ENCODE results near the gene NHLRC3. TPM values are rescaled to one million over a fixed set of nuclear protein-coding genes. Genes with fewer than 3 reads are reported as not detected.

The NHLRC3 gene
- total RNA-seq, 2 donors from 2014 or later: 10.1 to 17.8 TPM

DNA sequence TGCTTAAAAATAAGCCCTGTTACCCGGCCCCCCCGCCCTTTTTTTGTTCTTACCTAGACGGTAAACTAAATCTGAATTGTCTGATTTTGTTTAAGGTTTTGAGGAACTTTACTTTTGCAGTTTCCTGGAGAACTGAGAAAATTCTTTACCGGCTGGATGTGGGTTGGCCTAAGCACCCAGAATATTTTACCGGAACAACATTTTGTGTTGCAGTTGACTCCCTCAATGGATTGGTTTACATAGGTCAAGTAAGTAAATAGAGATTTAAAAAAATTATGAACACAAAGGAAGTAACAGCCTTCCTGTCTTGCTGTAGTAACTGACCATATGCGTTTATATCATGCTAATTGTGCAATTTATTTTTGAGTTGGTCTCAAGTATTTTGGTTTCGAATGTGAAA lies 785 bp downstream of the NHLRC3 start:
- intact Hi-C loops (cut with DNase I): no loop called here
- no peaks in the 10 kb centered on the region for H3K27me3 ChIP-seq (replicated peaks; ENCODE audit: insufficient read depth)
- H3K9me3 ChIP-seq: no peaks in the 10 kb centered on the region
- H3K36me3 ChIP-seq: no peaks in the 10 kb centered on the region
- TF ChIP-seq POLR2AphosphoS5 (IDR thresholded peaks at IDR 0.05) (no peak), POLR2A (IDR thresholded peaks at IDR 0.05) (no peak)
- TF ChIP-seq, protein P1, sequence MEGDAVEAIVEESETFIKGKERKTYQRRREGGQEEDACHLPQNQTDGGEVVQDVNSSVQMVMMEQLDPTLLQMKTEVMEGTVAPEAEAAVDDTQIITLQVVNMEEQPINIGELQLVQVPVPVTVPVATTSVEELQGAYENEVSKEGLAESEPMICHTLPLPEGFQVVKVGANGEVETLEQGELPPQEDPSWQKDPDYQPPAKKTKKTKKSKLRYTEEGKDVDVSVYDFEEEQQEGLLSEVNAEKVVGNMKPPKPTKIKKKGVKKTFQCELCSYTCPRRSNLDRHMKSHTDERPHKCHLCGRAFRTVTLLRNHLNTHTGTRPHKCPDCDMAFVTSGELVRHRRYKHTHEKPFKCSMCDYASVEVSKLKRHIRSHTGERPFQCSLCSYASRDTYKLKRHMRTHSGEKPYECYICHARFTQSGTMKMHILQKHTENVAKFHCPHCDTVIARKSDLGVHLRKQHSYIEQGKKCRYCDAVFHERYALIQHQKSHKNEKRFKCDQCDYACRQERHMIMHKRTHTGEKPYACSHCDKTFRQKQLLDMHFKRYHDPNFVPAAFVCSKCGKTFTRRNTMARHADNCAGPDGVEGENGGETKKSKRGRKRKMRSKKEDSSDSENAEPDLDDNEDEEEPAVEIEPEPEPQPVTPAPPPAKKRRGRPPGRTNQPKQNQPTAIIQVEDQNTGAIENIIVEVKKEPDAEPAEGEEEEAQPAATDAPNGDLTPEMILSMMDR (IDR thresholded peaks at IDR 0.05): no peak
- whole genome bisulfite sequencing: 25% methylated on average over 7 of the region's 7 CpGs
- H3K4me1 ChIP-seq (replicated peaks): no peaks in the 10 kb centered on the region
- peak overlapping the region; percentile 75 to 77 for H3K27ac ChIP-seq
- DNase-seq (ENCODE audit: low spot score): no peak
- peak overlapping the region; percentile 68 to 80 for H3K4me3 ChIP-seq

DNA sequence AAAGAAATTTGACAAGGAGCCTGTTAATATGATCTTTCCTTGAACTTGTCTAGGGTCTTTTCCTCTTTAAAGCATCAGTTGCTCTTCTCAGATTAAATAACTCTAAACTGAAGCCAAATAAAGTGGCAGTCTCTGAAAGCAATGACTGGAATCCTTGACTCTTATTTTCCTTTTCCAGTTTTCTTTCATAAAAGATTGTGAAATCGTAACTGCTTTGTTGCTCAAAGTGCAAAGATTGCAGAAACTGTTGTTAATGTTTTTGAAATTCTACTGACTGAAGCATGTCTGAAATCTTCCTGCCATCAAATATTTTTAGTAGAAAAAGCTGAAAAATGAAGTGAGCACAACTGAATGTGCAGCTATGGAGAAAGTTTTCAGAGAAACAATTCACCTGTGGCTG lies 1.9 kb downstream of the NHLRC3 start:
- 45% methylated on average over 1 of the region's 1 CpG for WGBS
- H3K27me3 ChIP-seq (replicated peaks; ENCODE audit: insufficient read depth): no peaks in the 10 kb centered on the region
- no peaks in the 10 kb centered on the region for H3K4me1 ChIP-seq (replicated peaks)
- intact Hi-C loops (cut with DNase I): no loop called here
- TF ChIP-seq POLR2AphosphoS5 (IDR thresholded peaks at IDR 0.05) (no peak), POLR2A (IDR thresholded peaks at IDR 0.05) (no peak)
- TF ChIP-seq, protein P1 (IDR thresholded peaks at IDR 0.05): no peak
- no peaks in the 10 kb centered on the region for H3K9me3 ChIP-seq
- DNase-seq (ENCODE audit: low spot score): no peak
- H3K27ac ChIP-seq: no peak overlapping the region
- no peak overlapping the region for H3K4me3 ChIP-seq
- no peaks in the 10 kb centered on the region for H3K36me3 ChIP-seq

DNA sequence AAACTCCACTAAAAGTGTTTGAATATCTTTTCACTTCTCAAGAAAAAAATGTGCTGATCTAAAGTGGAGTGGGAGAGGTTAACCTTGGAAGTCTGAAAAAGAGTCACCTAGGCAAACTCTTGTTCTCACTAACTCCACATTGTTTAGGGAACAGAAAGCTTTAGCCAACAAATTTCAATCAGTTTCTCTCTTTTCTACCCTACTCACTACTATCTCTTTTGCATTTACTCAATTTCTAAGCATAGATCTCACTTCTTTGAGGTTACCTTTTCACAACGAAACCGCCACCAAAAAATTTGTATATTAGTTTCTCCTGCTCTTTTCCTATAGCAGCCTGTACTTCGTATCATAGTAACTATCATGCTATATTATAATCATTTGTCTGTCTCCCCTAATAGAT lies 6.3 kb downstream of the NHLRC3 start:
- no peaks in the 10 kb centered on the region for H3K4me1 ChIP-seq (replicated peaks)
- H3K4me3 ChIP-seq: no peak overlapping the region
- no peak overlapping the region for H3K27ac ChIP-seq
- DNase-seq (ENCODE audit: low spot score): no peak
- no peaks in the 10 kb centered on the region for H3K36me3 ChIP-seq
- no peaks in the 10 kb centered on the region for H3K9me3 ChIP-seq
- no peaks in the 10 kb centered on the region for H3K27me3 ChIP-seq (replicated peaks; ENCODE audit: insufficient read depth)
- intact Hi-C loops (cut with DNase I): no loop called here
- 94% methylated on average over 3 of the region's 3 CpGs for WGBS
- TF ChIP-seq POLR2AphosphoS5 (IDR thresholded peaks at IDR 0.05) (no peak), POLR2A (IDR thresholded peaks at IDR 0.05) (no peak)
- TF ChIP-seq, protein P1 (IDR thresholded peaks at IDR 0.05): no peak

DNA sequence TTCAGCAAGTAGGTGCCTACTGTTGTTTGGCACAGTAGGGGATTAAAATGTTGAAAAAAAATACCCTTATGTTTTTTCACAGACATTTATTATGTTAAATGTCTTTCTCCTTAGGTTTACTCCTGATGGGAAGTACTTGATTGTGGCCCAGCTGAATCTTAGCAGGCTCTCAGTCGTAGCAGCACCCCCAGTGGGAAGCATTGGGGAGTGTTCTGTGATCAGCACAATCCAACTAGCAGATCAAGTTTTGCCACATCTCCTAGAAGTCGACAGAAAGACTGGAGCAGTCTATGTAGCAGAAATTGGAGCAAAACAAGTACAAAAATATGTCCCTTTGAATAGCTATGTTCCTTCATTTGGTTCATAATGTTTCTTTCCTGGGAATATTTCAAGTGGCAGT lies 9.3 kb downstream of the NHLRC3 start:
- intact Hi-C loops (cut with DNase I): no loop called here
- no peaks in the 10 kb centered on the region for H3K36me3 ChIP-seq
- no peaks in the 10 kb centered on the region for H3K4me1 ChIP-seq (replicated peaks)
- no peaks in the 10 kb centered on the region for H3K27me3 ChIP-seq (replicated peaks; ENCODE audit: insufficient read depth)
- peak; percentile 61 for DNase-seq (ENCODE audit: low spot score)
- WGBS: 21% methylated on average over 2 of the region's 2 CpGs
- H3K27ac ChIP-seq: no peak overlapping the region
- no peak overlapping the region for H3K4me3 ChIP-seq
- H3K9me3 ChIP-seq: no peaks in the 10 kb centered on the region
- TF ChIP-seq, protein P1 (IDR thresholded peaks at IDR 0.05): peak in 1 of 4 experiments; percentile 22
- TF ChIP-seq POLR2A (IDR thresholded peaks at IDR 0.05) (no peak), POLR2AphosphoS5 (IDR thresholded peaks at IDR 0.05) (peak; percentile 26)

DNA sequence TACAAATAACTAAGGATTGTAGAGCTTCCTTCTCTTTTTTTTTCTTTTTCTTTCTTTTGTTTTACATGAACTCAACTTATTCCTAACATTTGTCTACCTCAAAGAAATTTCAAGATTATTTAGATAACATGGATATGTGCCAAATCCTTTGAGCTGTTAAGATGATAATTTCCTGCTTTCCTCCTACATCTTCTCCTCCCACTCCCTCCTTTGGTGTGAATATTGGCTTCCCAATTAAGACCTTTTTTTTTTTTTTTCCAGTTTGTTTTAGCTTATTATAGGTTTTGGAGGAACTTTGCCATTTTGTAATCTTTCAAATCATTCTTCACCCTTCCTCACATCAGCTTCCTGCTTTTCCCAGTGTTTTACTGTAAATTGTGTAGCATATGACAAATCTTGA lies 10.6 kb downstream of the NHLRC3 start:
- DNase-seq (ENCODE audit: low spot score): no peak
- Histone ChIP-seq H3K4me3 (no peak overlapping the region), H3K36me3 (no peaks in the 10 kb centered on the region), H3K4me1 (replicated peaks) (no peaks in the 10 kb centered on the region), H3K9me3 (no peaks in the 10 kb centered on the region), H3K27me3 (replicated peaks; ENCODE audit: insufficient read depth) (no peaks in the 10 kb centered on the region), H3K27ac (no peak overlapping the region)
- intact Hi-C loops (cut with DNase I): no loop called here
- no peak for TF ChIP-seq POLR2A (IDR thresholded peaks at IDR 0.05)
- TF ChIP-seq, protein P1 (IDR thresholded peaks at IDR 0.05): no peak
- TF ChIP-seq POLR2AphosphoS5 (IDR thresholded peaks at IDR 0.05): no peak
